GM19239 (cell line): ENCODE results near the gene KCNJ6.
"Not testable (repeated sequence)": the region's sequence is repeated elsewhere in the genome, so short reads cannot be mapped to it uniquely, and the experiment has no call there.

Experiments
- DNase-seq: peaks from one replicate; pipeline ENCODE4 v3.0.0; 2011; ENCODE audit warnings: low spot score; ENCODE audit not compliant: insufficient read length
- FAIRE-seq: peaks from 2 replicates; lab custom pipeline; 2011; peaks lifted over from hg19 to GRCh38; lab: Jason Lieb, UNC

The KCNJ6 gene, protein sequence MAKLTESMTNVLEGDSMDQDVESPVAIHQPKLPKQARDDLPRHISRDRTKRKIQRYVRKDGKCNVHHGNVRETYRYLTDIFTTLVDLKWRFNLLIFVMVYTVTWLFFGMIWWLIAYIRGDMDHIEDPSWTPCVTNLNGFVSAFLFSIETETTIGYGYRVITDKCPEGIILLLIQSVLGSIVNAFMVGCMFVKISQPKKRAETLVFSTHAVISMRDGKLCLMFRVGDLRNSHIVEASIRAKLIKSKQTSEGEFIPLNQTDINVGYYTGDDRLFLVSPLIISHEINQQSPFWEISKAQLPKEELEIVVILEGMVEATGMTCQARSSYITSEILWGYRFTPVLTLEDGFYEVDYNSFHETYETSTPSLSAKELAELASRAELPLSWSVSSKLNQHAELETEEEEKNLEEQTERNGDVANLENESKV

GRCh38 chr21:37916310-37917051, at the start of gene KCNJ6:
Gene KCNJ6 (minus strand): TSS chr21:37916457. CDS start chr21:37840682, 75,775 bp downstream.
- DNase-seq, result no peak
- FAIRE-seq, result no peak

GRCh38 chr21:37965088-37965805, 49.0 kb upstream of the KCNJ6 start:
- DNase-seq (no peak), FAIRE-seq (no peak)

DNA sequence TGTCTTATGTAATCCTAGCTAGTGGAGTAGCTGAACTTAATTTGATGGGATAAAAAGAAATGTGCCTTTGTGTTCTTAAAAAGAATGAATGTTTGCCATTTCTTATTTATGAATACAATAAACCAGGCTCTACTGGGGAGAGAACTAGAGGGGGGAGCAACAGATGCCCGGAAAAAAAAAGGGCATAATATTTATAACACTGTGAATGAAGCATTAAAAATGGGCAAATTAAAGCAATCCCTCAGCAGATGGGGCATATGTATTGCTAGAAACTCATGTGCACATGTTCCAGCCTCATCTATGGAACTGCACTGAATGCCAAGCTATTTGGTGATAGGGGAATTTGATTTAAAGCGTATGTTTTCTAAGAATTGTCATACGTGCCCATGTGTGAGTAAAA, 42.3 kb upstream of the KCNJ6 start:
- no peak for DNase-seq
- no peak for FAIRE-seq

GRCh38 chr21:37956772-37957171, 40.5 kb upstream of the KCNJ6 start:
- FAIRE-seq, result no peak
- DNase-seq, result no peak

- FAIRE-seq (no peak), DNase-seq (no peak)
Measured at GRCh38 chr21:37945036-37945435, 28.8 kb upstream of the KCNJ6 start.

DNA sequence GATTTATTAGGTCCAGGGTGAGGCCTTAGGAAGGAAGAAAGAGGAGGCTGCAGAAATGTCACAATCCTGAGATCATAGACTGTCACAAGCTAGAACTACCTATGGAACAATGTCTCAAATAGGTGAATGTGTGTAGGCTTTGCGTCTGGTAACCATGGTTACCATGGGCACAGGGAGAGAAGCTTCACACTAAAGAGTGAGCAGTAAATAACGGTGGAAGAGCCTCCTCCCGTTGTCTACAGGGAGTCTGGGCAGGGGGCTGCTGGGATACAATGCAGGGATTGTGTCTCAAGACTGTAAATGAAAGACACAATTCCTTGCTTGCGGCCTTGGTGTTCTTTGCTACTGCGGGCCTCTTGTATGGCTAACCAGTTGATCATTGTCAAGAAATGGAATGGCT, 28.2 kb upstream of the KCNJ6 start:
- FAIRE-seq, result no peak
- no peak for DNase-seq

DNA sequence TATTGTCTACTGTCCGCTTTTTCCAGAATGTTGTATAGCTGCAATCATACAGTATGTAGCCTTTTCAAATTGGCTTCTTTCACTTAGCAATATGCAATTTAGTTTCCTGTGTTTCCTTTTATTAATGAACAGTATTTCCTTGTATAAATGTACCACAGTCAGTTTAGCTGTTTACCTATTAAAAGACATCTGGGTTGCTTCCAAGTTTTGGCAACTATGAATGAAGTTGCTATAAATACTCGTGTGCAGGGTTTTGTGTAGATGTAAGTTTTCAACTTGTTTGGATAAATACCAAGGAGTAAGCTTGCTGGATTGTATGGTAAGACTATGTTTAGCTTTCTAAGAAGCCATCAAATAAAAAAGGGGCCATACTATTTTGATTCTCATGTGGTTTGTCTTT, 24.4 kb upstream of the KCNJ6 start:
- no peak for DNase-seq
- no peak for FAIRE-seq

DNA sequence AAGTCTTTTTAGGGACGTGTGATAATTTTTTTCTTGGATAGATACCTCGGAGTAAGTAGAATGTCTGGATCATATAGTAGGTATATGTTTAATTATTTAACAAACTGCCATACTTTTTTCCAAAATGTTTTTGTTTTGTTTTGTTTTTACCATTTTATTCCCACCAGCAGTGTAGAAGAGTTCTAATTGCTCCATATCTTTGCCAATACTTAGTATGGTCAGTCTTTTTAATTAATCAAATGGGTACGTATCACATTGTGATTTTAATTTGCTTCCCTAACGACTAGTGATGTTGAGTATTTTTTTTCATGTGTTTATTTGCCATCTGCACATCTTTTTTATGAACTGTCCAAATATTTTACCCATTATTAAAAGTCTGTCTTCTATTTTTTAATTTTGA, 23.6 kb upstream of the KCNJ6 start:
- no peak for FAIRE-seq
- DNase-seq, result no peak

DNA sequence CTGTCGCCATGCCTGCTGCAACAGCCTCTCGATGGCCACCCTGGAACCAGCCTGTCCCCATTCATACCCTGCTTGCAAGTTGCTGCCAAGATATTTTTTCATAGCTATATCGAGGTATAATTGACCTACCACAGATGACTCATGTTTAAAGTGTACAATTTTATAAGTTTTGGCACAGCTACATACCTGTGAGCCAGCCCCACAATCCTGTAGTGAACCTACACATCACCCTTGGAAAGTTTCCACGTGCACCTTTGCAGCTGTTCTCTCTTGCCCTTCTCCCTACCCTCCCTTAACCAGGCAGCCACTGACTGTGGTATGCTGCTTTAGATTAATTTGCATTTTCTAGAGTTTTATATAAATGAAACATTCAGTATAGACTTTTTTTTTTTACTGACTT, 23.0 kb upstream of the KCNJ6 start:
- FAIRE-seq, result no peak

GRCh38 chr21:37937668-37938067, 21.4 kb upstream of the KCNJ6 start:
- DNase-seq (no peak), FAIRE-seq (no peak)

More for the DNA sequence above, 23.0 kb upstream of the KCNJ6 start:
- no peak for DNase-seq

- FAIRE-seq (no peak), DNase-seq (no peak)
Measured at GRCh38 chr21:37936010-37936785, 19.9 kb upstream of the KCNJ6 start.

DNA sequence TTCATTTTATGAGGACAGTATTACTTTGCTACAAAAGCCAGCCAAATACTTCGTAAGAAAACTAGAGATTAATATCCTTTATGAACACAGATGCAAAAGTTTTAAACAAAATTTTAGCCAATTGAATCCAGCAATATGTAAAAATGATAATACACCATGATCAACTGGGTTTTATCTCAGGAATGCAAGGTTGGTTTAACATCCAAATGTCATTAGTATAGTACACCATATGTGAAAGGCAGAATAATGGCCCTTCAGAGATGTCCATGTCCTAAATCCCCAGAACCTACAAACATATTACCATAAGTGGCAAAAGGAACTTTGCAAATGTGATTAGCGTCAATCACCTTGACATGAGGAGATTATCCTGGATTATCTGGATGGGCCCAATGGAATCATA, 16.7 kb upstream of the KCNJ6 start:
- no peak for FAIRE-seq
- DNase-seq, result no peak

DNA sequence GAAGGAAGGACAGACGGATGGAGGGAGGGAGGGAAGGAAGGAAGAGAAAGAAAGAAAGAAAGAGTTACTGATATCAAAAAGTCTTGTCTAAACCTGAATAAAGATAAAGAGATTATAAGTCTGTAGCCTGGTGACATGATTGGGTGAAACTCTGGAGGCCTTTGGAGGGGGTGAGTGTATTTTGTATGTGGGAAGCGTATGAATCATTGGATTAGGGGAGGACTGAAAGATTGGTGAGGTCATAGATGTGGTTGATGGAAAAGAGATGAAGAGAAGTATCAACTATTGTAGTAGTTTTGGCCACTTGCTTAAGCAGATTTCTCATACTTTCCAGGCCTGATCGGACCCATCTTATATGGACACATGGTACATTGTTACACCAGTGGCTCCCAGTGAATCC, 11.5 kb upstream of the KCNJ6 start:
- DNase-seq (no peak), FAIRE-seq (no peak)

- FAIRE-seq, result no peak
- DNase-seq, result no peak
Measured at GRCh38 chr21:37921091-37921490, 4.8 kb upstream of the KCNJ6 start.

- DNase-seq, FAIRE-seq: not testable (repeated sequence)
Measured at GRCh38 chr21:37920302-37920701, 4.0 kb upstream of the KCNJ6 start.

DNA sequence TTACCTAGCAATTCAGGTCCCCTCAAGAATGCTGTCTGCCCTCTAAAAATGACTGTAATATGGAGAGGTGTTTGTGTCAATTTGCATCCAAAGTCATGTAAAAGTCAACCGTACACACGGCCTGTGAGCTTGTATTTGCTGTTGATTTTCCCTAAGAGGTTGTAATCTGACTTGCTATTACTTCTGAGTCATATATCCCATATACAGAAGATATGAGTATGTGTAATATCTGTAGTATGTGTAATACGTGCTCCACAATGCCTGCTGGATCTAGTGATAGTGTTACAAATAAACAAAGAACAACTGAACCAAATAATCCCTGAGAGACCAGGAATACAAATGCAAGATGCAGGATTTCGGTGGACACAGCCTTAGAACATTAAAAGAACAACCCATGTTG, 1.4 kb upstream of the KCNJ6 start:
- DNase-seq (no peak), FAIRE-seq (no peak)

DNA sequence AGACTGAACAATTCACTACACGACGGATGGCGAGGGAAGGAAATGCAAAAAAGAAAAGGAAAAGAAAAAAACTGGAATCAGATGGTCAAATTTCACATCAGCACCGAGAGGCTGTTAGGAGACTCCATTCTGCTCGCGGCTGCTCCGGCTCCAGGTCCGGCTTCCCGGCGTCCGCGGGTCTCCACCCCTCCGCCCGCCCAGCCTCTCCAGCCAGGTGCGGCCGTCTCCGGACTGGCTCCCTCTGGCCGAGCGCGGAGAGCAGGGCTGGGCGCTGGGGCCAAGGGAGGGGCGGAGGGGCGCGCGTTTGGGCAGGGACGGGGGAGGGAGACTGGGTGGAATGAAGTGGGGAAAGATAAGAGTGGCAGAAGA, 332 bp downstream of the KCNJ6 start:
- FAIRE-seq (no peak), DNase-seq (no peak)

DNA sequence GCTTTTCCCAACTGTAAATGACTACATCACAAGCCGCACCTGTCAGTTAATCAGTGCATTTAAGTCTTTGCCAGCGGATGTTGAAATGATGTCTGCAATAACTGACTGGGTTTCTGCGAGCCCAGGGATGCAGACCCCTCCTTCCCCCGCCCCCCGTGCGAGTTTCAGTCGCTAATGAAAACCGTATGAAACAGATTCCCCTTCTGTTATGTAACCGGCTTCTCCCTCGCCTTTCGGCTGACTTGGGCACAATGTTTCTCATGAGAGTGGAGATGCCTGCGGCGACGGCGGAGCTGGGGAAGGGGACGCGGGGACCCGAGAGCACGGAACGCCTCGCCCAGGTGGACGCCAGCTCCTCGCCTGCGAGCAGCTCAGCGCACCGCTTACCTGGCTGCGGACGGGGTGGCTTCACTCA, 753 bp downstream of the KCNJ6 start:
- FAIRE-seq (no peak), DNase-seq (no peak)

DNA sequence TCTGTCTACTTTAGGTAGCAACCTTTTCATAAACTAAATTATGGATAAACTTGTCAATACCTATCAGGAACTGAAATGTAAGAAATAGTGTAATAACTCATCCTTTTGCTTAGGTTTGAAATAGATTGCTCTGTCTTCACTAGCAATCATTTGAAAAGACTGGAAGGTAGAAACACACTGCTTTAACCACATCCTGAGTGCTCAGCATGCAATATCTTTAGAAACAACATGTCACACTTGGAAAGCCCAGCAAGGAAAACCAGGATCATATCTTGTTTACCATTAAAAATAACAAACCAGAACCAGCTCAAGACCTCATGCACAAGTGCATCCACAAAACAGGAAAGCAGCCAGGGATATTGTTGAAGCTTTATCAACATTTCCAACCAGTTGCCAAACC, 3.6 kb downstream of the KCNJ6 start:
- FAIRE-seq (no peak), DNase-seq (no peak)

- DNase-seq (no peak), FAIRE-seq (no peak)
Measured at GRCh38 chr21:37909936-37910335, 6.3 kb downstream of the KCNJ6 start.
